HG02885 (cell line): ENCODE measurements around the gene SLIT3.
A peak's percentile ranks its signal among the peaks of the same experiment; 100 is the strongest.

Experiments
- ATAC-seq: cut with Tn5 transposase; IDR thresholded peaks from one replicate; pipeline ENCODE4 v1.9.1; 2021; ENCODE audit warnings: mild to moderate bottlenecking; ENCODE audit not compliant: unreplicated experiment, poor library complexity

SLIT3 gene

DNA sequence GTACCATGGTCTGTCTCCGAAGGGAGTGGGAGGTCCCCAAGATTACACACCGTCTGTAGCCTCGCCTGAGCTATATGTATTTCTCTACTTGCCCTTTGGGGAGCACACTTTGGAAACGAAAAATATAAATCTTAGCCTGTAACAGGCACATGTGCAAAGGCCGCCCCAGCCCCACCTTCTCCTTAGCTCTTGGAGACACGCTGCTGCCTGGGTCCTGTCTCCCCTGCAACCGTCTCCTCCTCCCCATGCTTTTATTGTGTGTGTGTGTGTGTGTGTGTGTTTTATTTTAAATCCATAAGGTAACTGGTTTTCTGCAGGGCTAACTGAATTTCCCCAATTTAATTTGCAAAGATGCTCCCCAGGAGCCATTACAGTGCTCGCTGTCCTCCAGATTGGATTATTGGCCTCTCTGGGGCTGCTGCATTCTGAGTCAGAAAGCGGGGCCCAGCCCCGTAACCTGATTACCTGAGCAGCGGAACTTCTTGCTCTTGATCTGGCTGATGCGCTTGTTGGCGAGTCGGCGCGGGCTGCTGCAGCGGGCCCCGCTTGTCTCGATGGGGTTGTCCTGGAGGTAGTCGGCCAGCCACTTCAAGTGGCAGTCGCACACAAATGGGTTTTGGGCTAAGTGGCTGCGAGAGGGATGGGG is 528.5 kb downstream of the SLIT3 start:
- no peak for ATAC-seq

DNA sequence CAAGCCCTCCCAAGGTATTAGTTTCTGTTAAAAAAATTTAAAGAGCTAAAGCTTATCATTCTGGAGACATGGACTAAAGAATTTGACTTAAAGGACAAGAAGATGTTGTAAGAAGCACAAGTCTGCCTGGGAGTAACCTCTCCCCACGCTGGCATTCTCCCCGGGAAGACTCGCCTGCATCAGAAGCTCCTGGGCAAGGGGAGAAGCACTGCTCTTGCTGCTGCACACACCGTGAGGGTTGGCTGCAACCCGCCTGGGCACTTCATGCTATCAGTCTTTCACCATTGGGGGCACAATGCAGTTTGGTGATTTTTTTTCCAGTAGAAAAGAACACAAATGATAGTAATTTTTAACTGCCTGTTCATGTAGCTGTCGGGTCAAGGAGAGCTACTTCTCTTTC is 529.3 kb downstream of the SLIT3 start:
- no peak for ATAC-seq

DNA sequence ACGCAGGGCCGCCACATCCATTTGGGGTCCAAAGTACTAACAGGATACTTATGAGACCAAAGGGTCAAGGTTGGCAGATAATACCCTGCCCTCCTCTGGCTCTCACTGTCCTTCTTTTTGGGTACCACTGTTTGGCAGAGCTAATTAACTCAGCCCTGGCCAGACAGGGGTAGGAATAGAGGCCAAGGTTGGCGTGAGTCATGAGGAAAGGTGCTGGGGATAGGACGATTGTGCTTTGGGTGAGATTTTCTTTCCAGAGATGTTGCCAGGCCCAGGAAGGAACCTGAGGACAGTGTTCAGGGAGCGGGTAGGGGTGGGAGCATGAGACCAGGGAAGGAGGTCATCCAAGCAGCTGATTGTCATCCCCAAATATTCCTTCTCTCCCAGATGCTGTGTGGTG is 529.9 kb downstream of the SLIT3 start:
- no peak for ATAC-seq

DNA sequence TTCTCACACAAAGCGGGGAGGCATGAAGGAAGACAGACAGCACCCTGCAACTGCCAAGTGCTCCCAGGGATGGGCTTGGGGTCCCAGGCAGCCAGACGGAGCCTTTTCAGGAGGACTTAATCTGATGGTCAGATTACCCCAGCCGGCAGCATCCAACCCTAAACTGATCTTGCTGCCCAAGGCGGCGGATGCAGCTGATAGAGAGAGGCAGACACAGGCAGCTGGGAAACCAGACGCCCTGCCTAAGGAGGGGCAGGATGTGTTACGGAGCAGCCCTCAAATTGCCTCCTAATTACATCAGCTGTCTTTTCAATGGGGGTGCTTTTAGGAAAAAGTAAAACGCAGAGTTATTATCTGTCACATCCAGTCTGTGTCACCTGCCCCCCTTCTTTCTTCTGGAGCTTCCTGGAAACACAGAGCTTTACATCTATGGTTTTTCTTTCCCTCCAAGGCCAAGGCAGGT is 530.9 kb downstream of the SLIT3 start:
- ATAC-seq: no peak

DNA sequence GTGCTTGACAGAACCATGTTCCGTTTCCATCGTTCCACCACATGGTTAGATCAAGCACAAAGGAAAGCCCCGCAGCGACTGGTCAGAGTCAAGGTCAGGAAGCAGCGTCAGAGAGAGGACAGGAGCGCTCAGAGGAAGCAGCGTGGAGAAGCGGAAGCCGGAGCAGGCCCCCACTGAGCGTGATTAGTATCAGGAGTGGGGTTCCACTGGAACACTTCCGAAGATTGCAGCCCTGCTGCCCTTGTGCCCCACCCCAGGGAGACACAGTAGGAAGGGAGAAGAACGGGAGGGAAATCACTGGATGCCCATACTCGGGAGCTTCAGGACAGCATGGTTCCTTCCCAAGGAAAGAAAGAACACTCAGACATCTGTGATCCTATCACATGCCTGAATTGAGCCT is 532.8 kb downstream of the SLIT3 start:
- no peak for ATAC-seq

DNA sequence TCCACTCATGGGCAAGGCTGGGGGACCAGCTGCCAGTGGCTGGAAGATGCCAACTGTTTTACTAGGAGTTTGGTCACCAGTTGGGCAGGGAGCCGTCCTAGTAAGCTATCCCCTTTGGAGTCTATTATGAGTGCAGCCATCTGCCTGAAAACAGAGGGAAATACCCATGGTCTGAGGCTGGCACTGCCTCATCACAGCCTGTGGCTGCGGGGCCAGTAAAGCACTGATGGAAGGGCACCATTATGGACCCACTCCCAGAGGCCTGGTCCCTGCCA is 534.6 kb downstream of the SLIT3 start:
- no peak for ATAC-seq

DNA sequence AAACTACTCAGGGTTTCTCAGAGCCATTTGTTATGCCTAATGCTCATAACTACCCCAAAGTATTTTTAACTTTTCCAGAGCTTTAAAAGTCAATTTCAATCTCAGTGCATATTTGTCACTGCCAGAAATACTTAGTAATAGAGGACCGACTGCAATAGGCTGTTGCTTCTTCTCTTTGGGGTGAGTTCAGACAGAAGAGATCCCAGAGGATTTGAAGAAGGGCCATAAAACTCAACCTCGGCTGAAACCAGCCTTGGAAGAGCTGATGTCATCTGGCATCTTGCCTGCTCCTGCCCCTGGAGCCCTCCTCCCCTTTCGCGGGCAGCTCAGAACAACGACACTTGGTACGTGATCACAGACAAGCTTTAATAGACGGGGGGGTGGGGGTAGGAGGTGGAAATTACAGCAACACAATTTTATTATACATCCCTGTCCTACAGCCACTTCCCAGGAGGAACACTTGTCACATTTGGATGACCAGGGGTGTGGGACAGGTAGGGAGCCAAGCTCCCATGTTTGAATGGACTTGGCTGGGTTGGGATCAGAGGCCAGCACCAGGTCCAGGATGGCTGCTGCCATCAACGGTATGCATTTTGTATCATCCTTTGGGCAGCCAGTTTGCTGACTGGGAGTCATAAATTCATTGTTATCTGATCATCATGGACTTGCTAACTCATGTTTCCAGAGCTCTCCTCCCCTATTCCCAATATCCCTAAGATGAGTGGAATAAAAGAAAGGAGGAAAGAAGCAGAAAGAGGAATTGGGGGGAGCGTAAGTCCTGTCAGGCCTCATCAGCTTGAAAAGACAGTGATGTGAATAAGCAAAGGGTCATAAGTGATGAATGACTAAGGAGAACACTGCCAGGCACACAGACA is 535.2 kb downstream of the SLIT3 start:
- no peak for ATAC-seq

DNA sequence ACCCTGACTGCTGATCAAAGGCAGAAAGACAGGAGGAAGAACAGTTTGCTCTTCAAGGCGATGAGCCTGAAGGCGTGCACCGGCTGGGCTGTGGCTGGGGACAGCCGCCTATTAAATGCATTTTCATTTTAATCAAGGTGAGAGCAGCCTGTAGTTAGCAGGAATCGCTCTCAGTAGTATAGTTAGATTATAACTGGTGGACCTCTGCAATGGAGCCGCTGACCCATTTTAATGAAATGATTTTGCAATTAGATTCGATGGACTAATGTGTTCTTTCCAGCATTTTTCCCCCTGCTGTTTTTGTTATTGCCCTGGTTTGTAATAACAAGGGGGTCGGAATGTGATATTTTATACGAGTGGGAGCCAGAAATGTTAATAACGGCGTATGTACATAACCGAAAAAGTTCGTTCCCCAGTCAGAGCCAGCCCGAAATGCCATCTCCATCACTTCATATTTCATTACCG is 535.8 kb downstream of the SLIT3 start:
- no peak for ATAC-seq

DNA sequence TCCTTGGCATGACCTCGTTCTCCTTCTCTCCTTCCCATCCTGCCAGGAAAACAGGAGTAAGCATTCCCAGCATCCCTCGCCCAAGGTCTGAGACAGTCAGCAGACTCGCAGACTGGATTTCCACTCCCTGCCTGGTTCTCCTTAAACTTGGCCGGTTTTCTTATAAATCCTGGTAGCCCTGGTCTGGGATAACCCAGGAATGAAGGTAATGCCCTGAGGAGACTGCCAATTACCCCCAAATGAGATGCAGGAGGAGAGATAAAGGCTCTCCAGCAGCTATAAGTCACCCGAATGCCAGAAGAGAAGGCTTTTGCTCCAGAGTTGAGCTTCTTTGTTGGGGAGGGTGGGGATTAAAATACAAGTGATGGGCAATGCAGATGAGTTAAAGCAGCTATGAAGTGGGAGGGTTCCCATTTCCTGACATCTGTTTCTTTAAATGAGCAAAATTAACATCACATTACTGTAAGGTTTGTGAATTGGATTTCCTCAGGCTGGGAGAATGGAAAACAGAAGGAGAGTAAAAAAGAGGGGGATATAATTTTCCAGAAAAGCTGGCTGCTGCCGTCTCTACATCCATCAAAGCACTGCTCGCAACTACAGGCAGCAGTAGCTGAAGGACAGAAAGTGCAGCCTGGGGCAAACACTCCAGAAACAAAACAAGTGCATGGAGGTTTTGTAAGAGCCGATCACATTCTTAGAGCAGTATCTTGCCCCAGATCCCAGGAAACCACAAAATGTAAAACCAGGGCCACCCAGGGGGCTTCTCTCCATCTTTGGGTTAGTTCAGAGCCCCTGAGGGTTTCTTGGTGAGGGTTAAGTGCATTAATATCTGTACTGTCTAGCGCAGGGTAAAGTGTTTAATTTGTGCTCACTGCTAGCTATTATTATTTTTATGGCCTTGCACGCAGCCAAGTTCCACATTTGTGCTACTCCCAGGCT is 544.2 kb downstream of the SLIT3 start:
- ATAC-seq: no peak

DNA sequence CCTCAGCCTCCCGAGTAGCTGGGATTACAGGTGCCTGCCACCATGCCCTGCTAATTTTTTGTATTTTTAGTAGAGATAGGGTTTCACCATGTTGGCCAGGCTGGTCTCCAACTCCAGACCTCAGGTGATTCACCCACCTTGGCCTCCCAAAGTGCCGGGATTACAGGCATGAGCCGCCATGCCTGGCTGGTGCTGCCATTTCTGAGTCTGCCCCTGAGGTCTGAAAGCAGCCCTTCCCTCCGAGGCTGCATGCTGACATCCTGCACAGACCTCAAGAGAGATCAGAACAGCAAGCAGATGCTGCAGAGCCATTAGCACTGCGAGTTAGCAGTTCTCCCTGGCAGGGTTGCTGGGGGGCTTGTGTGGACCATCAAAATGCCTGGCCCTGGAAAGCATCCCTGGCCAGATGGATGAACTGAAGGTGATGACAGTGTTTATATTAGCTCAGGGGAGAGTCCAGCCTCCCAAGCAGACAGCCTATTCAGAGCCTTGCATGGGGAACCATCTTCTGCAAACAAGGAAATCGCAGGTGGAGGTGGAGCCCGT is 545.3 kb downstream of the SLIT3 start:
- ATAC-seq: no peak

DNA sequence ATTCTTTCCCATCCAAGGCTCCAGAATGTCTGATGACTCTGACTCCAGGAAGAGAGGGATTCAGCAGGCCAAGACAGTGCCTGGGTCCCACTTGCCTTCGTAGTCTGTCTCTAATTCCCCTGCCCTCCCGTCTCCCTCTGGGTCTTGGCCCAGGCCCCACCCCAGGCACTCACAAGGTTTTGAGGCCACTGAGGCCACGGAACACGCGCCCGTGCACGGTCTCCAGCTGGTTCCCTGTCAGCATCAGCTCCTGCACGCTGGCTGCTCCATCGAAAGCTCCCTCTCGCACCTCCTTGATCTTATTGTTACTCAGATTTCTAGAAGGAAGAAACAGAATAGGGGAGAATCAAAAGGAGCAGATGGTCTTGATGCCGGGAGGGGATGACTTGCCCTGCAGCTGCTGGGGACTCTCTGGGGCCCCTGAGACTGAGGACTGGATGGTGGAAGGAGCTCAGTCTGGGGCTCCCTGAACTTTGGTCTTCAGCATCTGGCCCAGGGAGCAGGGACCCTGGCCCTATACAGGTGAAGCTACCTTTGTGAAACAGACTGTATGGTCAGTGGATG is 547.2 kb downstream of the SLIT3 start:
- ATAC-seq: no peak

DNA sequence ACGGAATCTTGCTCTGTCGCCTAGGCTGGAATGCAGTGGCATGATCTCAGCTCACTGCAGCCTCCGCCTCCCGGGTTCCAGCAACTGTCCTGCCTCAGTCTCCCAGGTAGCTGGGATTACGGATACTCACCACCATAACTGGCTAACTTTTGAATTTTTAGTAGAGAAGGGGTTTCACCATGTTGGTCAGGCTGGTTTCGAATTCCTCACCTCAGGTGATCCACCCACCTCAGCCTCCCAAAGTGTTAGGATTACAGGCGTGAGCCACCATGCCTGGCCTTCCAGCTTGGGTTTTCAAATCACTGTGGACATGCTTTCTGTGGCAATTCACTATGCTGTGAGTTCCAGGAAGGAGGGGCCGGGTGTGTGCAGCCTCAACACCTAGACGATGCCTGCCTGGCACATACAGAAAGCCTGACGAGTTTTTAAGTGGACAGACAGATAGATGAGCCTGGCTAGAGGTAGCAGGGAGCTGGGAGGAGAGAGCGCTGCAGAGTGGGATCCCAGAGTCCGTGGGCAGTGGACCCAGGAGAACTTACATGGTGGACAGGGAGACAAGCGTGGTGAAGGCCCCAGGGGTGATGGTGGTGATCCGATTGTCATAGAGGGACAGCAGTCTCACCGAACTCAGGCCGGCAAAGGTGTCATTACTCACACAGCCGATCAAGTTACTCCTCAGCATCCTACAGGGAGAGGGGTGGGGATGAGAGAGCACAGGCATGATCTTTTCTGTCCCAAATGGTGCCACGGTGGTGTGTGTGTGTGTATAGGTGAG is 548.3 kb downstream of the SLIT3 start:
- no peak for ATAC-seq

DNA sequence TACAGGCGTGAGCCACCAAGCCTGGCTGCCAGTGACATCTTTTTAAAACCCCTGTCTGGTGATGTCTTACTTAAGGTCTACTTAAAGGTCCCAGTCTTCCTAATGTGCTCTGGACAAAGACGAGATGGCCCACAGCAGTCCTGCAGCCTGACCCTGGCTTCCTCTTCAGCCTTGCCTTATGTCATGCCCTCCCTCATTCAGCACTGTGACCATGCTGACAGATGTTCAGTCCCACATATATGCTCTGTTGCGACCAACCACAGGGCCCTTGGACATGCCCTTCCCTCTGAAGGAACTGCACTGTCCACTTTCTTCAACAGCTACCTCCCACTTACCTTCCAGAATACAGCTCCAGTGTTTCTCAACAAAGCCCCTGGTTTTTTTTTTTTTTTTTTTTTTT is 548.9 kb downstream of the SLIT3 start:
- no peak for ATAC-seq

DNA sequence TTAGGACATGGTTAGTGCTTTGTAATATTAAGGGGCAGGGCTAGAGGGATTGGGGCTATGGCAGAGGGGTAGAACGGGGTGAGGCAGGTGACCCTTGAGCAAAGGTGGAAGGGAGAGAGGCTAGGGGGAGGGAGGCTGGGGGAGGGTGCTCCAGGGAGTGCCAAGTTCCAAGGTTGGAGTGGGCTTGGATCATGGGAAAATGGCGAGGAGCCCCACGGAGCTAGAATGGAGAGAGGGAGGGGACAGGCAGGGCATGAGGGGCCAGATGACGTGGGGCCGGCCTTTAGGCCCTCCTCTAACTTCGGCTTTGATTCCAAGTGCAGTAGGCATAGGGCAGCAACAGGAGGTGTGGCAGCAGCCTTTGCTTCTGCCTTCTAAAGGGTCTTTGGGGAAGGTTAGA is 550.0 kb downstream of the SLIT3 start:
- no peak for ATAC-seq

DNA sequence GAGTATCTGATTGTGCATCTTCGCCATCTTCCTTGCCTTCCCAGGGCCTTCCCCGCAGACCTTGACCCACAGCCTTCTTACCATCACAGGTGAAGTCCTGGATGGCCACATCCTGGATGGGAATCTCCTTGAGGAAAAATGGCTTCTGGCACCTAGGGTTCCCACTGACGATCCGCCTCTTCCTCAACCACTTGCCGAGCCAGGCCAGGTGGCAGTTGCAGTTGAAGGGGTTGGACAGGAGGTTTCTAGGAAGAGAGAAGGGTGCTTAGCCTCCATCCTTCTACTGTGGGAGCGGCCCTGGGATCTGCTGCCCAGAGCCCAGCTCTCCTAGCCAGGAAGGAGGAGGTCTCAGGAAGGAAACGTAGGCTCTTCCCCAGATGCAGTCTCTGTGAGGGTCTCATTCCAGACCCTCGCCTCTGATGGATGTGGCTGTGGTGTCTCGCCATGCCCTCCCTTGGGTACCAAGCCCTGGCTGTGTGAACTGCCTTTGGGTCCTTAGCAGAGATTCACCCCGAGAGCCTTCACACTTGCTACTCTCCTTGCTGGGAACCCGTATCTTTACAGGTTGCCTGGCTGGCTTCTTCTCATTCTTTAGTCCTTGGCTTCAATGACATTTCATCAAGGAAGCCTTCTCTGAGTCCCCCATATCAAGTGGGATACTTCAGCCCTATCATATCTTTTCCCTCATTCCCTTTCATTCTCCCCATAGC is 551.4 kb downstream of the SLIT3 start:
- ATAC-seq: no peak

DNA sequence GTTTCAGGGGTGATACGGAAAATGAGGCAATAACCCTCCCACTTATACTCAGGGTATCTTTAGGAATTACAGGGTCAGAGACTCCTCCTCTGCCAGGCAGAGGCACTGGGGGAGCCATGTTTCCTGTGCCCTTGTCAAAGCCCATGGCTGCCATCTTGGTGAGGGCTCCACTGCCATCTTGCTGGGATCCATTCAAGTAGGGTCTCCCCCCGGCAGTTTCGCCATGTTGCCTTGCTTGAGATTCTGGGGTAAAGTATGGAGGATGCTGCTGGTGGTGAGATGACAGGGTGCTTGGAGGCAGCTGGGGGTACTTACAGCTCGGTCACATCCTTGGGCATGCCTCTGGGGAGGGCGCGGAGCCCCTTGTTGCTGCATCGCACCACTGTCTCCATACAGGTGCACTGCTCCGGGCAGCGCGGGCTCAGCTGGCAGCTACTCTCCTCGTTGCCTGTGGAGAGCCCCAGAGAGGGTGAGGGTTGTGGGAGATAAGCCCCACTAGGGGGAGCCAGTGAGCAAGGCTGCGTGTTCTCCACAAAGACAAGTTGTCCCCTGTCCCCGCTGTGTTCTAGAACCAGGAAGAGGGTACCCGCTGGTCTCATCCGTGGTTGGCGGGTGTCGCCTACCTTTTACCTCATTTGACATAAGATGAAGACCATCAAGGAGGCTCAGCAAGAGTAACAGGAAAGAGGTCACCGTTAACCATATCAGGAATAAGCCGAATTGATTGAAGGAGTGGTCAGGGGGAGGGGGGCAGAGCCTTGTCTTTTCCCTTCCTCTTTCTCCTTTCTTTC is 552.8 kb downstream of the SLIT3 start:
- ATAC-seq: peak; percentile 62

DNA sequence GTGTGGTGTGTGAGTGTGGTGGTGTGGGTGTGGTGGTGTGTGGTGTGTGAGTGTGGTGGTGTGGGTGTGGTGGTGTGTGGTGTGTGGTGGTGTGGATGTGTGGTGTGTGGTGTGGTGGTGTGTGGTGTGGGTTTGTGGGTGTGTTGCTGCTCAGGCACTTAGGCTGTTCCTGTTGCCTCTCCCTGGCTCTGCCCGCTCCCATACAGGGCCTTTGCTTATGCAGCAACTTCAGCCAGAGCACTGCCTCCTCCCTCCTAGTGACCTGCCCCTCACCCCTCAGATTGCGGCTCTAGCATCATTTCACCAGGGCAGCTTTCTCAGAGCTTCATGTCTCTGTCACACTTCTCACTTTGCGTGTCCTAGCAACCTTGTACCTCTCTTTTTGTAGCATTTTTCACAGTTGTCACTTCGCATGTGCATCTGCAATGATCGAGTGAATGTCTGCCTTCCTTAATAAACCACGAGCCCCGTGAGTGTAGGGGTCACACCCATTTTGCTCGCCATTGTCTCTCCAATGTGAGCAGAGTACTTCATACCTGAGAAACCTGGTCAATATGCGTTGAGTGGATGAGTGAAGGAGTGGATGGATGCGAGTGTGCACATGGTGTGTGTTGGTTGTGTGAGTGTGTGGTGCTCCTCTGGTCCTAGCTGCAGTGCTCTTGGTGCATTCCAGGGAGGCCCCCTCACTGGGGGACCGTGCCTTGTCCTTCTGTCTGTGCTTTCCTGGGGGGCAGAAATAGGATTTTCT is 553.9 kb downstream of the SLIT3 start:
- no peak for ATAC-seq
